Hepatocyte (in vitro differentiated cells): ENCODE measurements around the gene SOX6. TPM values are rescaled to one million over a fixed set of nuclear protein-coding genes. Genes with fewer than 3 reads are reported as not detected.

Experiments used
- DNase-seq: peaks from one replicate; pipeline ENCODE4 v3.0.0-alpha.2; 2016; ENCODE audit warnings: low spot score
- H2AFZ ChIP-seq: fragments of 200-600 bp; sonication (generic); 2 replicates; pipeline ENCODE4 v1.6.0; 2016; ENCODE audit warnings: antibody characterized with exemption, mild to moderate bottlenecking
- H3K27ac ChIP-seq: fragments of 200-600 bp; sonication (generic); 2 replicates; pipeline ENCODE4 v1.5.1; 2016; ENCODE audit warnings: mild to moderate bottlenecking
- H3K27me3 ChIP-seq: fragments of 200-600 bp; sonication (generic); 2 replicates; pipeline ENCODE4 v1.6.1; 2016
- H3K36me3 ChIP-seq: fragments of 200-600 bp; sonication (generic); replicated peaks from 2 replicates; pipeline ENCODE4 v1.5.1; 2016; ENCODE audit warnings: low read depth; ENCODE audit not compliant: insufficient read depth
- H3K4me1 ChIP-seq: fragments of 200-600 bp; sonication (generic); 2 replicates; pipeline ENCODE4 v1.5.1; 2016; ENCODE audit warnings: mild to moderate bottlenecking, moderate library complexity; ENCODE audit not compliant: insufficient read depth
- H3K4me2 ChIP-seq: fragments of 200-600 bp; sonication (generic); 2 replicates; pipeline ENCODE4 v1.6.0; 2016
- H3K4me3 ChIP-seq: fragments of 200-600 bp; sonication (generic); 2 replicates; pipeline ENCODE4 v1.5.1; 2016; ENCODE audit warnings: mild to moderate bottlenecking
- H3K79me2 ChIP-seq: fragments of 200-600 bp; sonication (generic); 2 replicates; pipeline ENCODE4 v1.6.0; 2017; ENCODE audit warnings: mild to moderate bottlenecking
- H3K9me2 ChIP-seq: fragments of 200-600 bp; sonication (generic); replicated peaks from 2 replicates; pipeline ENCODE4 v1.6.0; 2017; ENCODE audit warnings: mild to moderate bottlenecking; ENCODE audit not compliant: insufficient read depth
- H3K9me3 ChIP-seq: fragments of 200-600 bp; sonication (generic); 2 replicates; pipeline ENCODE4 v1.5.1; 2016; ENCODE audit warnings: low read depth, mild to moderate bottlenecking
- H4K20me1 ChIP-seq: fragments of 200-600 bp; sonication (generic); 2 replicates; pipeline ENCODE4 v1.6.0; 2016; ENCODE audit warnings: mild to moderate bottlenecking; ENCODE audit not compliant: insufficient read depth, poor library complexity, severe bottlenecking
- EZH2 ChIP-seq: fragments of 200-600 bp; sonication (generic); IDR thresholded peaks from 2 replicates; pipeline ENCODE4 v1.6.1; 2016; ENCODE audit warnings: antibody characterized with exemption, mild to moderate bottlenecking, borderline replicate concordance
- EZH2phosphoT487 ChIP-seq: fragments of 200-600 bp; sonication (generic); IDR thresholded peaks from one replicate; pipeline ENCODE4 v1.6.1; 2018; ENCODE audit warnings: antibody characterized with exemption, mild to moderate bottlenecking, low read depth, moderate library complexity; ENCODE audit not compliant: unreplicated experiment, severe bottlenecking
- WGBS: methylation state at CpG from one replicate; pipeline ENCODE4 v1.1.6; 2016; ENCODE audit warnings: low lambda C conversion rate; ENCODE audit errors: missing lambda C conversion rate; 5-methylcytosine and 5-hydroxymethylcytosine counted together
- polyA plus RNA-seq: library from polyadenylated mRNA; unstranded; fragments of >200 nt; fragmentation: Nextera tagmentation; extraction: Ambion mirVana; gene quantifications from 2 replicates; pipeline ENCODE4 v1.2.1, GENCODE V29; 2016
- total RNA-seq: library from RNA; depleted of rRNA; stranded (reverse); fragments of >200 nt; gene quantifications from 2 replicates; pipeline ENCODE4 v1.2.3, GENCODE V29; 2014
- TF ChIP-seq, protein P1 (sequence below): fragments of 200-600 bp; sonication (generic); IDR thresholded peaks from 2 replicates; pipeline ENCODE4 v1.5.1; 2016; ENCODE audit warnings: antibody characterized with exemption, mild to moderate bottlenecking; ENCODE audit not compliant: poor library complexity

The SOX6 gene
- total and polyA plus RNA-seq, 2 experiments from 2014 or later, result 23.2 to 75.7 TPM

- Histone ChIP-seq H4K20me1 (no peaks in the 10 kb centered on the region), H3K9me3 (no peaks in the 10 kb centered on the region), H3K27ac (peak overlapping the region; percentile 50), H3K4me1 (peaks cover 4% of the 10 kb centered on the region), H3K36me3 (no peaks in the 10 kb centered on the region), H3K9me2 (no peaks in the 10 kb centered on the region), H3K4me3 (no peak overlapping the region), H3K27me3 (no peaks in the 10 kb centered on the region), H3K4me2 (peak overlapping the region; percentile 63), H3K79me2 (peaks cover 2% of the 10 kb centered on the region), H2AFZ (no peak overlapping the region)
- WGBS, result 78% methylated on average over 3 of the region's 3 CpGs
- TF ChIP-seq EZH2phosphoT487 (no peak), EZH2 (no peak)
- TF ChIP-seq, protein P1, sequence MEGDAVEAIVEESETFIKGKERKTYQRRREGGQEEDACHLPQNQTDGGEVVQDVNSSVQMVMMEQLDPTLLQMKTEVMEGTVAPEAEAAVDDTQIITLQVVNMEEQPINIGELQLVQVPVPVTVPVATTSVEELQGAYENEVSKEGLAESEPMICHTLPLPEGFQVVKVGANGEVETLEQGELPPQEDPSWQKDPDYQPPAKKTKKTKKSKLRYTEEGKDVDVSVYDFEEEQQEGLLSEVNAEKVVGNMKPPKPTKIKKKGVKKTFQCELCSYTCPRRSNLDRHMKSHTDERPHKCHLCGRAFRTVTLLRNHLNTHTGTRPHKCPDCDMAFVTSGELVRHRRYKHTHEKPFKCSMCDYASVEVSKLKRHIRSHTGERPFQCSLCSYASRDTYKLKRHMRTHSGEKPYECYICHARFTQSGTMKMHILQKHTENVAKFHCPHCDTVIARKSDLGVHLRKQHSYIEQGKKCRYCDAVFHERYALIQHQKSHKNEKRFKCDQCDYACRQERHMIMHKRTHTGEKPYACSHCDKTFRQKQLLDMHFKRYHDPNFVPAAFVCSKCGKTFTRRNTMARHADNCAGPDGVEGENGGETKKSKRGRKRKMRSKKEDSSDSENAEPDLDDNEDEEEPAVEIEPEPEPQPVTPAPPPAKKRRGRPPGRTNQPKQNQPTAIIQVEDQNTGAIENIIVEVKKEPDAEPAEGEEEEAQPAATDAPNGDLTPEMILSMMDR, result no peak
- peak; percentile 16 for DNase-seq
These were observed 94.3 kb downstream of the SOX6 start for GRCh38 chr11:16261836-16262644.

GRCh38 chr11:16252373-16252772 lies 104.0 kb downstream of the SOX6 start:
- Histone ChIP-seq H3K27ac (no peak overlapping the region), H3K4me3 (no peak overlapping the region), H3K36me3 (no peaks in the 10 kb centered on the region), H4K20me1 (no peaks in the 10 kb centered on the region), H3K9me2 (no peaks in the 10 kb centered on the region), H3K9me3 (no peaks in the 10 kb centered on the region), H3K27me3 (no peaks in the 10 kb centered on the region), H3K4me1 (no peaks in the 10 kb centered on the region), H3K79me2 (peaks cover 8% of the 10 kb centered on the region), H3K4me2 (no peak overlapping the region), H2AFZ (no peak overlapping the region)
- WGBS, result 52% methylated on average over 4 of the region's 4 CpGs
- TF ChIP-seq, protein P1, result no peak
- no peak for TF ChIP-seq EZH2
- no peak for TF ChIP-seq EZH2phosphoT487
- DNase-seq, result peak; percentile 19

GRCh38 chr11:16248248-16248647 lies 108.1 kb downstream of the SOX6 start:
- H3K9me3 ChIP-seq, result no peaks in the 10 kb centered on the region
- no peaks in the 10 kb centered on the region for H3K4me1 ChIP-seq
- peaks cover 2% of the 10 kb centered on the region for H3K79me2 ChIP-seq
- no peak for DNase-seq
- H3K9me2 ChIP-seq, result no peaks in the 10 kb centered on the region
- no peak overlapping the region for H2AFZ ChIP-seq
- no peak overlapping the region for H3K27ac ChIP-seq
- H3K27me3 ChIP-seq, result no peaks in the 10 kb centered on the region
- TF ChIP-seq, protein P1, result no peak
- TF ChIP-seq EZH2, result no peak
- no peak for TF ChIP-seq EZH2phosphoT487
- no peak overlapping the region for H3K4me3 ChIP-seq
- H3K4me2 ChIP-seq, result no peak overlapping the region
- no peaks in the 10 kb centered on the region for H4K20me1 ChIP-seq
- no peaks in the 10 kb centered on the region for H3K36me3 ChIP-seq
- WGBS, result 88% methylated on average over 2 of the region's 2 CpGs
